ENCODE results near the gene PKD1.

PKD1 gene

DNA sequence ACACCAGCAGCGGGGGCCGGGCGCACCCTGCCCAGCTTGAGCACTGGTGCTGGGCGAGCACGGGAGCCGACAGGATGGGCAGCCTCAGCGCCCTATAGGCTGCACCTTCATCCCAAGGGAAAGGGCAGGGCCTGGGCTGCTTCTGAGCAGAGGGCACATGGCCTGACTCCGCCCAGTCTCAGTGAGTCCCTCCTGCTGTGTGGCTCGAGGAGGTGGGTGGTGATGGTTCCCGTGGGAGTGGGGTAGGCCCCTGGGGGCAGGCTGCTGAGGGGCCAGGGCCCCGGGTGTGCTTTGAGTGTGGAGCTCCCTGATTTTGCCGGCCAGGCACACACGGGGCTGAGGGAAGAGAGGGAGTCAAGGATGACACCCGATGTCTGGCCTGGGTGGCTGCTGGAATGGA is 50.0 kb downstream of the PKD1 start:
- no peaks in the 10 kb centered on the region for H3K27me3 ChIP-seq
- peak; percentile 70 for DNase-seq
- TF ChIP-seq, protein P1, sequence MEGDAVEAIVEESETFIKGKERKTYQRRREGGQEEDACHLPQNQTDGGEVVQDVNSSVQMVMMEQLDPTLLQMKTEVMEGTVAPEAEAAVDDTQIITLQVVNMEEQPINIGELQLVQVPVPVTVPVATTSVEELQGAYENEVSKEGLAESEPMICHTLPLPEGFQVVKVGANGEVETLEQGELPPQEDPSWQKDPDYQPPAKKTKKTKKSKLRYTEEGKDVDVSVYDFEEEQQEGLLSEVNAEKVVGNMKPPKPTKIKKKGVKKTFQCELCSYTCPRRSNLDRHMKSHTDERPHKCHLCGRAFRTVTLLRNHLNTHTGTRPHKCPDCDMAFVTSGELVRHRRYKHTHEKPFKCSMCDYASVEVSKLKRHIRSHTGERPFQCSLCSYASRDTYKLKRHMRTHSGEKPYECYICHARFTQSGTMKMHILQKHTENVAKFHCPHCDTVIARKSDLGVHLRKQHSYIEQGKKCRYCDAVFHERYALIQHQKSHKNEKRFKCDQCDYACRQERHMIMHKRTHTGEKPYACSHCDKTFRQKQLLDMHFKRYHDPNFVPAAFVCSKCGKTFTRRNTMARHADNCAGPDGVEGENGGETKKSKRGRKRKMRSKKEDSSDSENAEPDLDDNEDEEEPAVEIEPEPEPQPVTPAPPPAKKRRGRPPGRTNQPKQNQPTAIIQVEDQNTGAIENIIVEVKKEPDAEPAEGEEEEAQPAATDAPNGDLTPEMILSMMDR (IDR thresholded peaks at IDR 0.05; ENCODE audit: low read depth, low read length) = no peak
- H3K9me3 ChIP-seq = no peaks in the 10 kb centered on the region
- peaks cover 8% of the 10 kb centered on the region; the same call in 1 of the 2 replicates for H3K4me1 ChIP-seq
- no peak overlapping the region for H3K4me3 ChIP-seq (ENCODE audit: low read depth, low read length)
- H3K36me3 ChIP-seq = peaks cover 74% of the 10 kb centered on the region

DNA sequence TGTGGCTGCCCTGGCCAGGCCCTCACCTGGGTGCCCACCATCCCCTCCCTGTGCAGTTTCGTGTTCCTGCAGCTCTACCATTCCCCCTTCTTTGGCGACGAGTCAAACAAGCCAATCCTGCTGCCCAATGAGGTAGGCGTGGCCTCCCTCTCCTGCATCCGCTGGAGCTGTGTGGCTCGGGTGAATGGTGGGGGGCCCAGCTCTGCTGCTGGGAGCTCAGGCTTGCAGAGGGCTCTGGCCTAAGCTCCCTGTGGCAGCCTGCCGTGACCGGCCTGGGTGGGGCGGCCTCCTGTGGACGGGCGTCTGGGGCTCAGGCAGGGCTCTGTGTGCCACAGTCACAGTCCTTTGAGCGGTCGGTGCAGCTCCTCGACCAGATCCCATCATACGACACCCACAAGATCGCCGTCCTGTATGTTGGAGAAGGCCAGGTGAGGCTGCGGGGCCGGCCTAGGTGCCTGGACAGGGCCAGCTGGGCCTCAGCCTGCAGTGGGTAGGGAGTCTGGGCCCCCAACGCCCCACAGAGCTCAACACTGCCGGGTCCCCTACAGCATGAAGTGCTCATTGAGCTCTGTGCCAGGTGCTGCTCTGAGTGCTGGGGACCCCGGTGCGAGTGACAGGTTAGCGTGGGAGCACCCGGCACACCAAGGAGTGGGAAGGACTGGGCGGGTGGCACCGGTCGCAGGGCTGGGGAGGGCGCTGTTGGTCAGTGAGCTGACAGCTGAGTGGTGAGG is 50.6 kb downstream of the PKD1 start:
- Histone ChIP-seq H3K9me3 (no peaks in the 10 kb centered on the region), H3K27me3 (no peaks in the 10 kb centered on the region), H3K4me1 (peaks cover 8% of the 10 kb centered on the region; the same call in 1 of the 2 replicates), H3K36me3 (peaks cover 68% of the 10 kb centered on the region), H3K4me3 (ENCODE audit: low read depth, low read length) (no peak overlapping the region)
- DNase-seq = no peak
- TF ChIP-seq, protein P1 (IDR thresholded peaks at IDR 0.05; ENCODE audit: low read depth, low read length) = no peak

DNA sequence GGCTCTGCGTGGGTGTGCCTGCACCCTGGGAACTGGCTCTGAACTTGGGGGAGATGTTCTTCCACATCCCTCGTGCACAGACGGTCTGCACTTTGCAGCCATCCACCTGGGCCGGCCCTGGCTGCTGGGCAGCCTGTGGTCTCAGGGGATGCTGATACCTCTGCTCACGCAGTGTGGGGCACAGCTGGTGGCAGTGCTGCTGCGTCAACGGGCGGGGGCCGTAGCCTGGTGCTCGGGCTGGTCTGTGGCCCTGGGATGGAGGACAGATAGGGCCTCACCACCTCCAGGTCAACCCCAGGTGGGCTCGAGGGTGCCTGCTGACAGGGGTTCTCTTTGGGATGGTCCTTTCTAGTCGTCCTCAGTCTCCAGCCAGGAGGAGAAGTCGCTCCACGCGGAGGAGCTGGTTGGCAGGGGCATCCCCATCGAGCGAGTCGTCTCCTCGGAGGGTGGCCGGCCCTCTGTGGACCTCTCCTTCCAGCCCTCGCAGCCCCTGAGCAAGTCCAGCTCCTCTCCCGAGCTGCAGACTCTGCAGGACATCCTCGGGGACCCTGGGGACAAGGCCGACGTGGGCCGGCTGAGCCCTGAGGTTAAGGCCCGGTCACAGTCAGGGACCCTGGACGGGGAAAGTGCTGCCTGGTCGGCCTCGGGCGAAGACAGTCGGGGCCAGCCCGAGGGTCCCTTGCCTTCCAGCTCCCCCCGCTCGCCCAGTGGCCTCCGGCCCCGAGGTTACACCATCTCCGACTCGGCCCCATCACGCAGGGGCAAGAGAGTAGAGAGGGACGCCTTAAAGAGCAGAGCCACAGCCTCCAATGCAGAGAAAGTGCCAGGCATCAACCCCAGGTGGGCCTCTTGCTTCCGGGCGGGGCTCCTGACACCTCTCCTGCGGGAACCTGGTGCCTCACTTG is 51.6 kb downstream of the PKD1 start:
- no peak for DNase-seq
- H3K9me3 ChIP-seq = no peaks in the 10 kb centered on the region
- TF ChIP-seq, protein P1 (IDR thresholded peaks at IDR 0.05; ENCODE audit: low read depth, low read length) = no peak
- H3K4me3 ChIP-seq (ENCODE audit: low read depth, low read length) = no peak overlapping the region
- H3K27me3 ChIP-seq = no peaks in the 10 kb centered on the region
- peaks cover 64% of the 10 kb centered on the region for H3K36me3 ChIP-seq
- H3K4me1 ChIP-seq = peaks cover 8% of the 10 kb centered on the region; the same call in 1 of the 2 replicates

DNA sequence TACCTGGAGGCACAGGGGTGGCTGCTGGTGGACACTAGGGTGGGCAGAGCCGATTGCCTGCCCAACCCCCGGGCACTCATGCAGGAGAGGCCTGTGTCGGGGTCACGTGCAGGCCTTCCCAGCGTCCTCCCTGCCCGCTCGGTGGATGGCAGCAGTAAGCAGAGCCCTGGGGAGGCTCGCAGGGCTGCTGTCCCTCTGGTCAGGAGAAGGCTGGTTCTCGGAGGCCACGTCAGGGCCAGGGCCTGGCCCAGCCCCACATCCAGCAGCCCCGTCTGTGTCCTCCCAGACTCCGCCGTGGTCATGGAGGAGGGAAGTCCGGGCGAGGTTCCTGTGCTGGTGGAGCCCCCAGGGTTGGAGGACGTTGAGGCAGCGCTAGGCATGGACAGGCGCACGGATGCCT is 52.3 kb downstream of the PKD1 start:
- H3K9me3 ChIP-seq = no peaks in the 10 kb centered on the region
- TF ChIP-seq, protein P1 (IDR thresholded peaks at IDR 0.05; ENCODE audit: low read depth, low read length) = no peak
- DNase-seq = no peak
- H3K4me3 ChIP-seq (ENCODE audit: low read depth, low read length) = no peak overlapping the region
- H3K36me3 ChIP-seq = peaks cover 59% of the 10 kb centered on the region
- peaks cover 8% of the 10 kb centered on the region; the same call in 1 of the 2 replicates for H3K4me1 ChIP-seq
- no peaks in the 10 kb centered on the region for H3K27me3 ChIP-seq

DNA sequence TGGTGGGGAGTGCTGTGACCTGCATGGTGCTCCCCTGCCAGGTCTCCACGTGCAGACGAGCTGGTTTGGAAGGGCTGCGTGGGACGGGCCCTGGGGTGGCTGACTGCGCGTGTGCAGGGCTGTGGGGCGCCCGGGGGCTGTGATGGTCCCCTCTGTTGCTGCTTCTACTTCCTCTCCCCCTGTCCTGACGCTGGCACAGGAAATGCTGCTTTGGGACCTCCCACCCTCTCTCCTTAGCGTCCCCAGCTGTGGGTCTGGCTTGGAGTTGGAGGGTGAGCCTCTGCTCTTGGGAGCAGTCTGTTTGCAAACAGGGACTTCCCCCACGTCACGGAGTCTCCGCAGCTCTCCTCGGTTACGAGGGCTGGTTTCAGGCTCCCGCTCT is 52.7 kb downstream of the PKD1 start:
- H3K4me3 ChIP-seq (ENCODE audit: low read depth, low read length) = no peak overlapping the region
- no peaks in the 10 kb centered on the region for H3K27me3 ChIP-seq
- TF ChIP-seq, protein P1 (IDR thresholded peaks at IDR 0.05; ENCODE audit: low read depth, low read length) = no peak
- H3K36me3 ChIP-seq = peaks cover 55% of the 10 kb centered on the region
- no peaks in the 10 kb centered on the region for H3K9me3 ChIP-seq
- peaks cover 8% of the 10 kb centered on the region; the same call in 1 of the 2 replicates for H3K4me1 ChIP-seq
- DNase-seq = no peak
